ENCODE data around the gene ANKRD40.

ANKRD40 gene

DNA sequence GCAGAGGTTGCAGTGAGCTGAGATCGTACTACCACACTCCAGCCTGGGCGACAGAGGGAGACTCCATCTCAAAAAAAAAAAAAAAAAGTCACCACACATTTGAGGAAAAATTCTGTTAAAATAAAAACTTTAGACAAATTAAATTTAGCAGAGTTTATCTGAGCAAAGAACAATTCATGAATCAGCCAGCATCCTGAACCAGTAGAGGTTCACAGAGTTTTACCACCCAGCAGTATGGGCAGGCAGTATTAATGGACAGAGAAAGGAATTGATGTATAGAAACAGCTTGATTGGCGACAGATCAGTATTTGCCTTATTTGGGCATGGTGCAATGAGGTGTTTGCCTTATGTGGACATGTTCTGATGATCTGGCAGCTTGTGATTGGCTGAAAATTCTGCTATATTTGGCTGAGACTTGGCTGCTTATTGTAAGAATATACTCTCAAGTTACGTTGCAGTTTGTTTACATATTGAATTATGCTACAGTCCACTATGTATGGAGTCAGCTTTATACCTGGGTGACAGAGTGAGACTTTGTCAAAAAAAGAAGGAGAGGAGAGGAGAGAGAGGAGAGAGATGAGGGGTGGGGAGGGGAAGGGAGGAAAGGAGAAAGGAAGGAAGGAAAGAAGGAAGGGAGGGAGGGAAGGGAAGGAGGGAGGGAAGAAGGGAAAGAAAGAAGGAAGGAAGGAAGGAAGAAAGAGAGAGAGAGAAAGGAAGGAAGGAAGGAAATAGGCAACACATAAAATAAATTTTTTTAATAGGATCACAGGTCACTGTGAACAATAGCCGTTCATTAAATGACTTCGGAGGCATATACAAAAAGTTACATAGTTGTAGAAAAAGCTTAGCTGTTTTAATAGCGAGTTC, 58.4 kb downstream of the ANKRD40 start:
- no peak for DNase-seq (ENCODE audit: low spot score)

- DNase-seq (ENCODE audit: low spot score), result no peak
Observed at GRCh38 chr17:50647187-50647586, 60.5 kb downstream of the ANKRD40 start.

DNA sequence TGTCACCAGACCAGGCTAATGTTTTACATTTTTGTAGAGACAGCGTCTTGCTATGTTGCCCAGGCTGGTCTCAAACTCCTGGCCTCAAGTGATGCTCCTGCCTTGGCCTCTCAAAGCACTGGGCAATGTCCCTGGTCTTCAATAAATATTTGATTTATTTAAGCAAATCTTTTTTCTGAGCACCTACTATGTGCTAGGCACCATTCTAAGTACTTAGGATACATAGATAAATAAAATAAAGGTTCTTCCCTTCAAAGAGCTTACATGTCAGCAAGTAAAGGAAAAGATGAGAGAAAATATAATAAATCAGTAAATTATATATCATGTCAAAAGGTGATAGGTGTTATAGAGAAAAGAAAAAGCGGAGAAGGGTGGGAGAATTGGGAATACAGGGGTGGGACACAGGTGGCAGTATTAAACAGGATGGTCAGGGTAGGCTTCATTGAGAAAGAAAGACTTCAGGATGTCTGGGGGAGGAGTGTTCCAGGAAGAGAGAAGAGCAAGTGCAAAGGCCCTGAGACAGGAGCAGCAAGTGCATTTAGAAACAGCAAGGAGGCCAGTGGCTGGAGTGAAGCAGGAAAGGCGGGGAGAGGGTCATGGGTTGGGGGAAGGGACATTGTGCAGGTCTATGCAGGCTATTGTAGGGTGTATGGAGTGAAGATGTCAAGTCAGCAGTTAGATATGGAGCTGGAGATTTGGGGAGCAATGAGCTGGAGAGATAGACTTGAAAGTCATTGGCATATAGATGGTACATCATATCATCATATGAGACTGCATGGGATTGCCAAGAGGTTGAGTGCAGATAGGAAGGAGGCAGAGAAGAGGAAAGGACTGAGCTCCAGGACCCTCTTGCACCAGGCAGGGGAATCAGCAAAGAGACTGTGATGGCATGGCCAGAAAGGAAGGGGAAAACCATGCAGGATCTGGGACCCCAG, 61.7 kb downstream of the ANKRD40 start:
- no peak for DNase-seq (ENCODE audit: low spot score)

Measured in iPS-NIHi11 (cell line).